Measurements from ENCODE around the gene SLC17A4.

- TF ChIP-seq POLR2AphosphoS5 (IDR thresholded peaks at IDR 0.05; ENCODE audit: low read depth, low read length) = no peak
- TF ChIP-seq SIN3A (IDR thresholded peaks at IDR 0.05; ENCODE audit: borderline replicate concordance, insufficient read depth, low read length) = no peak
- TF ChIP-seq REST (IDR thresholded peaks at IDR 0.05; ENCODE audit: insufficient read depth in 1 of 2, low read depth in 2 of 2, low read length in 2 of 2) = no peak
- TF ChIP-seq TAF1 (IDR thresholded peaks at IDR 0.05; ENCODE audit: borderline replicate concordance, insufficient read depth, low read length) = no peak
- no peak for TF ChIP-seq FOXP2 (optimal IDR thresholded peaks at IDR 0.05; ENCODE audit: borderline replicate concordance, extremely low read depth, extremely low read length, insufficient read depth)
Measured at GRCh38 chr6:25731721-25732120, 22.8 kb upstream of the SLC17A4 start.
